Fibroblast of the aortic adventitia (primary cell): ENCODE data around the gene DENND2A. TPM values are rescaled to one million over a fixed set of nuclear protein-coding genes. Genes with fewer than 3 reads are reported as not detected.

ENCODE experiments used
- DNase-seq: peaks from one replicate; pipeline ENCODE4 v3.0.0-alpha.2; 2010; ENCODE audit warnings: low read depth
- H3K4me3 ChIP-seq: 2 replicates; pipeline ENCODE4 v1.5.1; 2011; ENCODE audit warnings: low read depth, mild to moderate bottlenecking, control low read depth, low read length, moderate library complexity
- CTCF ChIP-seq: IDR thresholded peaks from 2 replicates; pipeline ENCODE4 v1.5.1; 2011; ENCODE audit warnings: mild to moderate bottlenecking, low read length, control low read depth, inconsistent platforms; ENCODE audit not compliant: insufficient read depth
- total RNA-seq: library from RNA; depleted of rRNA; stranded (reverse); fragments of >200 nt; gene quantifications from 2 replicates; pipeline ENCODE4 v1.2.3, GENCODE V29; 2012; ENCODE audit warnings: low replicate concordance

The DENND2A gene
- total RNA-seq, 1 donor: 17.7 TPM

GRCh38 chr7:140638173-140638791 is 2.3 kb downstream of the DENND2A start:
- peak overlapping the region; percentile 10 for H3K4me3 ChIP-seq
- DNase-seq: peak; percentile 88
- peak; percentile 41 for TF ChIP-seq CTCF

GRCh38 chr7:140637400-140637799 is 3.2 kb downstream of the DENND2A start:
- DNase-seq: no peak
- H3K4me3 ChIP-seq: no peak overlapping the region
- TF ChIP-seq CTCF: no peak

DNA sequence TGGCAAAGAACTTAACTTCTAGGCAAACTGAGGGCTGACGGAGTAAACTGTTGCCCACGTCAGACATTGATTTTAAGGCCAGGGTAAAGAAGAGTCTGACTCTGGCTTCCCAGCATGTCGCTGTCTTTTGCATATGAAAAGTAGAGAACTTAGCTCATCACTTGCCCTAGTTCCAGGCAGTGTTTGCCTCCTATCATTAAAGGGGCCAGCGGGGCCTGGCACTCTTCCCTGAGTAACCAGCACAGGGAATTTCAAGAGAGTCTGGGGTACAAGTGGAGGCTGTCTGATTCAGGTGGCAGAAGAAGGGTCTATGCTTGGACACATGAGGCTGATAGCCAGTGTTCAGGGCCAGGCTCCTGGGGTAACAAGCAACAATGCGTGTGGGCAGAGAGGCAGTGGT is 4.8 kb downstream of the DENND2A start:
- no peak for DNase-seq

GRCh38 chr7:140635345-140635744 is 5.3 kb downstream of the DENND2A start:
- no peak overlapping the region for H3K4me3 ChIP-seq
- TF ChIP-seq CTCF: no peak
- DNase-seq: no peak

More for the DNA sequence above, 4.8 kb downstream of the DENND2A start:
- no peak overlapping the region for H3K4me3 ChIP-seq
- no peak for TF ChIP-seq CTCF

DNA sequence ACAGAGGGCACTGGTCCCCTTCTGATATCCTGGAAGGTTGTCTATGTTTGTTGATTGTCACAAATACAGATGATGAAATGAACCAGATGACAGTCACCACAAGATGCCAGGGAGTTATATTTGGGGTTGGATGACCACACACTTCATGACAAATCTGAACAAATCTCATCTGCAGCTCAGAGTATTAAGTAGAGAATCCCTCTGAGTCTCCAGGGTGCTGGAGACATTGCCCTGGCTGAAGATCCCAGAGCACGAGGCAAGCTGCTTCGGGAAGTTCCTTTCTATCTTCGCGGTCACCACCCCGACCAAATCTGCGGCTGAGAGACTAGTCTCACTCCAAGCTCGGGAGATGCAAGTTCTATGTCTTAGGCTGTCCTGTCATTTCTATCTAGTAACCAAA is 9.0 kb downstream of the DENND2A start:
- no peak for DNase-seq
- H3K4me3 ChIP-seq: no peak overlapping the region
- no peak for TF ChIP-seq CTCF

- no peak for TF ChIP-seq CTCF
- DNase-seq: peak; percentile 36
- no peak overlapping the region for H3K4me3 ChIP-seq
These were observed 9.6 kb downstream of the DENND2A start for GRCh38 chr7:140631021-140631420.
